ENCODE measurements around the gene UPP1. TPM values are rescaled to one million over a fixed set of nuclear protein-coding genes. Genes with fewer than 3 reads are reported as not detected.

The UPP1 gene
- total and polyA plus RNA-seq, 2 of the 13 experiments (the other 11 are each of a cell fraction or from before 2014, with no cell fraction given): 5.7 to 9.8 TPM

DNA sequence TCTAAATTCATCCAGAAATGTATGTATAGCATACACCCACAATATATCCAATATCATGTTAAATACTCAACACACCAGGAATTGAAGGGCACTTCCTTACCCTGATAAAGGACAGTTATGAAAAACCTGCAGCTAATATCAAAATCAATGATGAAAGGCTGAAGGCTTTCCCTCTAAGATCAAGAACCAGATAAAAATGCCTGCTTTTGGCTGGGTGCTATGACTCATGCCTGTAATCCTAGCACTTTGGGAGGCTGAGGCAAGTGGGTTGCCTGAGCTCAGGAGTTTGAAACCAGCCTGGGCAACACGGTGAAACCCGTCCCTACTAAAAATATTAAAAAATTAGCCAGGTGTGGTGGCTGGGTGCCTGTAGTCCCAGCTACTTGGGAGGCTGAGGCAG is 21.6 kb upstream of the UPP1 start (continued):
- TF ChIP-seq, protein P1, sequence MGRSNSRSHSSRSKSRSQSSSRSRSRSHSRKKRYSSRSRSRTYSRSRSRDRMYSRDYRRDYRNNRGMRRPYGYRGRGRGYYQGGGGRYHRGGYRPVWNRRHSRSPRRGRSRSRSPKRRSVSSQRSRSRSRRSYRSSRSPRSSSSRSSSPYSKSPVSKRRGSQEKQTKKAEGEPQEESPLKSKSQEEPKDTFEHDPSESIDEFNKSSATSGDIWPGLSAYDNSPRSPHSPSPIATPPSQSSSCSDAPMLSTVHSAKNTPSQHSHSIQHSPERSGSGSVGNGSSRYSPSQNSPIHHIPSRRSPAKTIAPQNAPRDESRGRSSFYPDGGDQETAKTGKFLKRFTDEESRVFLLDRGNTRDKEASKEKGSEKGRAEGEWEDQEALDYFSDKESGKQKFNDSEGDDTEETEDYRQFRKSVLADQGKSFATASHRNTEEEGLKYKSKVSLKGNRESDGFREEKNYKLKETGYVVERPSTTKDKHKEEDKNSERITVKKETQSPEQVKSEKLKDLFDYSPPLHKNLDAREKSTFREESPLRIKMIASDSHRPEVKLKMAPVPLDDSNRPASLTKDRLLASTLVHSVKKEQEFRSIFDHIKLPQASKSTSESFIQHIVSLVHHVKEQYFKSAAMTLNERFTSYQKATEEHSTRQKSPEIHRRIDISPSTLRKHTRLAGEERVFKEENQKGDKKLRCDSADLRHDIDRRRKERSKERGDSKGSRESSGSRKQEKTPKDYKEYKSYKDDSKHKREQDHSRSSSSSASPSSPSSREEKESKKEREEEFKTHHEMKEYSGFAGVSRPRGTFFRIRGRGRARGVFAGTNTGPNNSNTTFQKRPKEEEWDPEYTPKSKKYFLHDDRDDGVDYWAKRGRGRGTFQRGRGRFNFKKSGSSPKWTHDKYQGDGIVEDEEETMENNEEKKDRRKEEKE (IDR thresholded peaks at IDR 0.05): no peak
- TF ChIP-seq ZNF781 (CRISPR knock-in tag; IDR thresholded peaks at IDR 0.05; ENCODE audit: borderline replicate concordance, not compliant biosample characterization) (no peak), FOXK2 (IDR thresholded peaks at IDR 0.05) (no peak), ZNF30 (CRISPR knock-in tag; IDR thresholded peaks at IDR 0.05) (no peak), SMAD1 (CRISPR knock-in tag; IDR thresholded peaks at IDR 0.05; ENCODE audit: borderline replicate concordance, low read depth) (no peak), MATR3 (CRISPR knock-in tag; IDR thresholded peaks at IDR 0.05) (no peak), ZNF773 (CRISPR knock-in tag; IDR thresholded peaks at IDR 0.05; ENCODE audit: borderline replicate concordance) (no peak), TAF1 (CRISPR knock-in tag; IDR thresholded peaks at IDR 0.05) (no peak), SALL2 (CRISPR knock-in tag; IDR thresholded peaks at IDR 0.05) (no peak), HDAC6 (IDR thresholded peaks at IDR 0.05; ENCODE audit: low read depth, low read length) (no peak)
- TF ChIP-seq, protein P2, sequence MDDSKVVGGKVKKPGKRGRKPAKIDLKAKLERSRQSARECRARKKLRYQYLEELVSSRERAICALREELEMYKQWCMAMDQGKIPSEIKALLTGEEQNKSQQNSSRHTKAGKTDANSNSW (CRISPR knock-in tag; IDR thresholded peaks at IDR 0.05; ENCODE audit: borderline replicate concordance): no peak
- TF ChIP-seq, protein P3, sequence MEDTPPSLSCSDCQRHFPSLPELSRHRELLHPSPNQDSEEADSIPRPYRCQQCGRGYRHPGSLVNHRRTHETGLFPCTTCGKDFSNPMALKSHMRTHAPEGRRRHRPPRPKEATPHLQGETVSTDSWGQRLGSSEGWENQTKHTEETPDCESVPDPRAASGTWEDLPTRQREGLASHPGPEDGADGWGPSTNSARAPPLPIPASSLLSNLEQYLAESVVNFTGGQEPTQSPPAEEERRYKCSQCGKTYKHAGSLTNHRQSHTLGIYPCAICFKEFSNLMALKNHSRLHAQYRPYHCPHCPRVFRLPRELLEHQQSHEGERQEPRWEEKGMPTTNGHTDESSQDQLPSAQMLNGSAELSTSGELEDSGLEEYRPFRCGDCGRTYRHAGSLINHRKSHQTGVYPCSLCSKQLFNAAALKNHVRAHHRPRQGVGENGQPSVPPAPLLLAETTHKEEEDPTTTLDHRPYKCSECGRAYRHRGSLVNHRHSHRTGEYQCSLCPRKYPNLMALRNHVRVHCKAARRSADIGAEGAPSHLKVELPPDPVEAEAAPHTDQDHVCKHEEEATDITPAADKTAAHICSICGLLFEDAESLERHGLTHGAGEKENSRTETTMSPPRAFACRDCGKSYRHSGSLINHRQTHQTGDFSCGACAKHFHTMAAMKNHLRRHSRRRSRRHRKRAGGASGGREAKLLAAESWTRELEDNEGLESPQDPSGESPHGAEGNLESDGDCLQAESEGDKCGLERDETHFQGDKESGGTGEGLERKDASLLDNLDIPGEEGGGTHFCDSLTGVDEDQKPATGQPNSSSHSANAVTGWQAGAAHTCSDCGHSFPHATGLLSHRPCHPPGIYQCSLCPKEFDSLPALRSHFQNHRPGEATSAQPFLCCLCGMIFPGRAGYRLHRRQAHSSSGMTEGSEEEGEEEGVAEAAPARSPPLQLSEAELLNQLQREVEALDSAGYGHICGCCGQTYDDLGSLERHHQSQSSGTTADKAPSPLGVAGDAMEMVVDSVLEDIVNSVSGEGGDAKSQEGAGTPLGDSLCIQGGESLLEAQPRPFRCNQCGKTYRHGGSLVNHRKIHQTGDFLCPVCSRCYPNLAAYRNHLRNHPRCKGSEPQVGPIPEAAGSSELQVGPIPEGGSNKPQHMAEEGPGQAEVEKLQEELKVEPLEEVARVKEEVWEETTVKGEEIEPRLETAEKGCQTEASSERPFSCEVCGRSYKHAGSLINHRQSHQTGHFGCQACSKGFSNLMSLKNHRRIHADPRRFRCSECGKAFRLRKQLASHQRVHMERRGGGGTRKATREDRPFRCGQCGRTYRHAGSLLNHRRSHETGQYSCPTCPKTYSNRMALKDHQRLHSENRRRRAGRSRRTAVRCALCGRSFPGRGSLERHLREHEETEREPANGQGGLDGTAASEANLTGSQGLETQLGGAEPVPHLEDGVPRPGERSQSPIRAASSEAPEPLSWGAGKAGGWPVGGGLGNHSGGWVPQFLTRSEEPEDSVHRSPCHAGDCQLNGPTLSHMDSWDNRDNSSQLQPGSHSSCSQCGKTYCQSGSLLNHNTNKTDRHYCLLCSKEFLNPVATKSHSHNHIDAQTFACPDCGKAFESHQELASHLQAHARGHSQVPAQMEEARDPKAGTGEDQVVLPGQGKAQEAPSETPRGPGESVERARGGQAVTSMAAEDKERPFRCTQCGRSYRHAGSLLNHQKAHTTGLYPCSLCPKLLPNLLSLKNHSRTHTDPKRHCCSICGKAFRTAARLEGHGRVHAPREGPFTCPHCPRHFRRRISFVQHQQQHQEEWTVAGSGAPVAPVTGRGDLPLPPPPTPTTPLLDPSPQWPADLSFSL (CRISPR knock-in tag; IDR thresholded peaks at IDR 0.05): no peak
- TF ChIP-seq, protein P4, sequence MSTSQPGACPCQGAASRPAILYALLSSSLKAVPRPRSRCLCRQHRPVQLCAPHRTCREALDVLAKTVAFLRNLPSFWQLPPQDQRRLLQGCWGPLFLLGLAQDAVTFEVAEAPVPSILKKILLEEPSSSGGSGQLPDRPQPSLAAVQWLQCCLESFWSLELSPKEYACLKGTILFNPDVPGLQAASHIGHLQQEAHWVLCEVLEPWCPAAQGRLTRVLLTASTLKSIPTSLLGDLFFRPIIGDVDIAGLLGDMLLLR (CRISPR knock-in tag; IDR thresholded peaks at IDR 0.05): no peak

Data from HepG2 (cell line).